GM18526 (cell line): Measurements from ENCODE around the gene L1CAM.

Source experiments
- POLR2A ChIP-seq: IDR thresholded peaks from 3 replicates; pipeline ENCODE4 v1.6.1; 2011; ENCODE audit not compliant: insufficient read length; ENCODE audit errors: extremely low read depth

The L1CAM gene

DNA sequence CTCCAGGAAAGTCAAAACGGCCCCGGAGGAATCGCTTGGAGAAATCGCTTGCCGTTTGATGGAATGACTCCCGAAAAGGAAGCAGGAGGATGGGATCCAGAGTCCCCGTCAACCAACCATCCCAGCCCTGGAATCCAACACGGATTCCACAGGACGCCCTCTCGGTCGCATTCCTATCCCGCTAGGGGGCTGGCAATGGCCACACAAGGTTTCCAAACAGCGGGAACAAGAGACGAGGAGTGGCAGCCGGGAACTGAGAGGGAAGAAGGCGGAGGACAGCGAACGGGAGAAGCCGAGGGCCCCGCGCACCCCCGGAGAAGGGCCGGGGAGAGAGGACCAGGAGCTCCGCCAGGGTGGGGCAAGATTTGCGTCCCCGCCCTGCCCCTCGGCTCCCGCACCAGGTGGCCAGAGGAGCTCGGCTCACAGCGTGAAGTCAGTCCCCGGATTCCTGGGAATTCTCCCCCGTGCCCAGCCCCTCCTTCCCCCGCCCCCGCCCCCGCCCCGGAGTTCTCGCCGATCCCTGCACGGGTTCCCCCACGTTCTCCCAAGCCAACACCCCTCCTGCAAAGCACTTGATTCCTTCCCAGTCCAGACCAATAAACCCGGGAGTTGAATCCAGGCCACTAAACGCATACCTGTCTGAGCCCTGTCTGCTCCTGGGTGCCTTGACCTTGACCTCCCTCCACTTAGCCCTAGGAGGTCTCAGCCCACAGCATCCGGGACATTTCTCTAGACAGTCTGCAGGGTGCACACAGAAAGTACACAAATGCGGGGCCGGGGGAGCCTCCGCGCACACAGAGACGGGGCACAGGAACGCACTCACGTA, 57.0 kb downstream of the L1CAM start:
- TF ChIP-seq POLR2A = no peak

DNA sequence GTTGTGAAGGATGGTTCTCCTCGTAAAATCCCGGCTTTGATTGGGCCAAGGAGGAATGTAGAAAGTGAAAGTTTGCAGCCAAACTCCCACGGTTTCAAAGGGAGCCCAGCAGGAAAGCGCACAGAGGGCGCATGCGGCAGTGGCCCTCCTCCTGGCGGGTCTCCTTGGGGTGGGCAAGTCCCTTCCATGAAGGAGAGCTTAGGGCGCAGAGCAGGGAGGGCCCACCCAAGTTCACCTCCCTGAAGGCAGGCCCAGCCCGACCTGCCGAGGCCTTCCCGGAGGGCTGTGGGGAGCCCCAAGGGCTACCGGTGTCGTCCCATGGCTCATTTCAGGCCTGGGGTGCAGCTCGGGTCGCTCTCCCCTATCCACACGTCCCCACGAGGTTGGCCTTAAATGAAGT, 57.7 kb downstream of the L1CAM start:
- no peak for TF ChIP-seq POLR2A

DNA sequence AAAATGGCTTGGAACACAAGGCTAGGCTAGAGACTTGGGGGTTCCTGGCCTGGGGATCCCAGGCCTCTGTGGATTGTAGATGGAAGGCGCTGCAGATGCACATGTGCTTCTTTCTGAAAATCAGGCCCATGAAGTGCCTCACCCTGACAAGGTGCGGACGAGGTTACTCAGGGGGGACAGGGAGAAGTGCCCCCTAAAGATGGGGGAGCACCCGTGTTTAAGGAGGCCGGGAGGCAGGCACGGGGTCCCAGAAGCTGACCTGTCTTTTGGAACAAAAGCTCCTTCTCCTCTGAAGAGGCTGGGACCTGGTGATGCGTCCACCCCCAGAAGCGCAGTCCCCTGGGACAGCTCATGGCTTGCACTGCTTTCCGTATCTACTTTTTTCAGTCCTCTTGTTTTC, 58.1 kb downstream of the L1CAM start:
- TF ChIP-seq POLR2A = no peak

DNA sequence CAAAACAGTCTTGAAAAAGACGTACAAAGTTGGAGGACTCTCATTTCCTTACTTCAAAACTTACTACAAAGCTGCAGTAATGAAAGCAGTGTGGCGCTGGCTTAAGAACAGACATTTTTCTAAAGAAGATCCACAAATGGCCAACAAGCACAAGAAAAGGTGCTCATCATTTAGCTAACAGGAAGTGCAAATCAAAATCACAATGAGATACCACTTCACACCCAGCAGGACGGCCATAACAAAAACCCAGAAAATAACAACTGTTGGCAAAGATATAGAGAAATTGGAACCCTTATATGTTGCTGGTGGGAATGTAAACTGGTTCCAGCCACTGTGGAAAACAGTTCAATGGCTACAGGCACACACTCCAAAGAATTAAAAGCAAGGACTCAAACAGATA, 59.0 kb downstream of the L1CAM start:
- TF ChIP-seq POLR2A = no peak

DNA sequence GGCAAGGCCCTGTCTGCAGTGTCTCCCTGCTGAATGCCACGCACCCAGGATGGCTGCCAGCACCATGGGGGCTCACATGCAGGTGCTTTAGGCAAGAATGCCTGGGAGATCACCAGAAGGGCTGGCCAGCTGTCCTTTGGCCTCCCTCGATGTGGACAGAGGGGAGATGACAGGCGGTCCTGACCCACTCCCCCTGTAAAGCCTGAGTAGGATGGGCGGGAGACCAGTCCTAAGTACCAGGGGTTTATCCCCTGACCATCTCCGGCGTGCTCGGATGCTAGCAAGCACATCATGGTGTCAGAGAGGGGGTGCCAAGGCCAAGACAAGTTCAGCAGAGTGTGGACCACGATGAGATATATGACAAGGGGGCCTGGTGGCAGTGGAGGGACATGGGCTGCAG, 60.9 kb downstream of the L1CAM start:
- TF ChIP-seq POLR2A = no peak

DNA sequence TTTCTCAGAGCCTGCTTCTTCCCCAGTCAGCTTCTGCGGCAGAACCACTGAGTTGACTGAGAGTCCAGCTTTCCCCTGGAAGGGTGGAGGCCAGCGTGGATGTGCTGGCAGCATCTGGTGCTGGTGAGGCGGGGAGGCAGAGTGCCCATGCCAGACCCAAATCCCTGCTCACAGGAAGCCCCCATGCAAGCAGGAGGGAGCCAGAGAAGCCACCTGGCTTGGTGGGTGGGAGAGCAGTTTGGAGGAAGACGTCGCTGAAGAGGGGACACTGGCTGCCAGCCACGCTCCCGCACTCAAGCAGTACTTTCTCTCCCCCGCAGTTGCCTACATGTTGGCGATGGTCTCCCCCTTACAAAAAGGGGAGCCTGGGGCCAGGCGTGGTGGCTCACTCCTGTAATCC, 61.6 kb downstream of the L1CAM start:
- TF ChIP-seq POLR2A = no peak

DNA sequence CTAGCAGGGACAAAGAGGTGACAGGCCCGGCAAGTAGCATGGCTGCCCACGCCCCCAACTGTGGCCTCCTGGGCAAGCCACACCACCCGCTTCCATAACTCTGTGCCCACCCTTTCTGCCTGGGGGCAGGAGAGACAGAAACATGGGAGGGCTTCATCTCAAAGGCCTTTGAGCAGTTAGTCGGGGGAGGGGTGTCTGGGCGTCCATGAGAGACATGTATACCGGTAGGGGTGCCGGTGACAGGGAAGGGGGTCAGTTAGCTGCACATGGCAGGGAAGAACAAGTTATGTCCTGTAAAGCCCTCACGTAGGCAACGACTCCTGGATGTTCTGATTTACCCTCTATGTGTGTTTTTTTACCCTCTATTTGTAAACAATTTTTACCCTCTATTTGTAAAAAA, 64.9 kb downstream of the L1CAM start:
- TF ChIP-seq POLR2A = no peak

DNA sequence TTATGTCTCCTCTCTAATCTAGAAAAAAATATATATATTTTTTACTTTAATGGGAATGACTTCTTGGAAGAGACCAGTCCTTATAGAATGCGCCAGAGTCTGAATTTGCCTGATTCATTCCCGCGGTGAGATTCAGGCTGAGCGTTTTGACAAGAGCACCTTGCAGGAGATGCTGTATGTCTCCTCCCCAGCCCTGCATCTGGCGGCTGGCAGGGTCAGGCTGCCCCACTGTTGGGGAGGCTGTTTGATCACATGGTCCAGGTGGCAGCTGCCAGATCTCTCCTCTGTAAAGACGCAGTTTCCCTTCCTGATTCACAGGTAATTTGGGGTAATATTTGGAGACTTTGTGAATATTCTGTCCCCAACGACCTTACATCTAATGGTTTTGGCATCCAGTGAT, 65.4 kb downstream of the L1CAM start:
- no peak for TF ChIP-seq POLR2A

DNA sequence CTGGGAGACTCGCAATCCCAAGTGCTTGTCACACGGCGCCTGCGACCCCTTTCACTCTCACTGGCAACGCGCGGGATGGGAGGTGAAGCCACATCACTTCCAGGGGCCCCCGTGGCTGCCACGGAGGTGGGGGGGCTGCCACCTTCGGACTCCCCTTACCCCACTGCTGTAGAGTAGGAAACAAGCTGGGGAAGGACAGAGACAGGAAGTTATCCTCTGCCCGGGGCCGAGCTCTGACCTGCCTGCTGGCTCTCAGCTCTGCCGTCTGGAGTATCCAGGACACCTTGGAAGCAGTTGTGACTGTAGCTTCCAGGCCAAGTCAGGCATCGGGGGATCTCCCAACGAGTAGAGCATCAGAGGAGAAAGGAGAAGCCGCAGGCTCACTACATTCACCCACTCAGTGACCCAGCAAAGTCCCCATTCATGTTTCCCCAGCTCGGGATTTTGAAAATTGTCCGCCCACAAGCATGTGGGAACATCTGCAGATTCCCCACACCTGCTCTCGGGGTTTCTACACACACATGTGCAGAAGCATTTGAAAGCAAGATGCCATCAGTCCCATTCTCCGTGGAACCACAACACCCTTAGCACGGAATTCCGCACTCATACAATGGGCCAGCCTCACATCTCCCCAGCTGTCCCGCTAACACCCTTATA, 66.5 kb downstream of the L1CAM start:
- TF ChIP-seq POLR2A = no peak

DNA sequence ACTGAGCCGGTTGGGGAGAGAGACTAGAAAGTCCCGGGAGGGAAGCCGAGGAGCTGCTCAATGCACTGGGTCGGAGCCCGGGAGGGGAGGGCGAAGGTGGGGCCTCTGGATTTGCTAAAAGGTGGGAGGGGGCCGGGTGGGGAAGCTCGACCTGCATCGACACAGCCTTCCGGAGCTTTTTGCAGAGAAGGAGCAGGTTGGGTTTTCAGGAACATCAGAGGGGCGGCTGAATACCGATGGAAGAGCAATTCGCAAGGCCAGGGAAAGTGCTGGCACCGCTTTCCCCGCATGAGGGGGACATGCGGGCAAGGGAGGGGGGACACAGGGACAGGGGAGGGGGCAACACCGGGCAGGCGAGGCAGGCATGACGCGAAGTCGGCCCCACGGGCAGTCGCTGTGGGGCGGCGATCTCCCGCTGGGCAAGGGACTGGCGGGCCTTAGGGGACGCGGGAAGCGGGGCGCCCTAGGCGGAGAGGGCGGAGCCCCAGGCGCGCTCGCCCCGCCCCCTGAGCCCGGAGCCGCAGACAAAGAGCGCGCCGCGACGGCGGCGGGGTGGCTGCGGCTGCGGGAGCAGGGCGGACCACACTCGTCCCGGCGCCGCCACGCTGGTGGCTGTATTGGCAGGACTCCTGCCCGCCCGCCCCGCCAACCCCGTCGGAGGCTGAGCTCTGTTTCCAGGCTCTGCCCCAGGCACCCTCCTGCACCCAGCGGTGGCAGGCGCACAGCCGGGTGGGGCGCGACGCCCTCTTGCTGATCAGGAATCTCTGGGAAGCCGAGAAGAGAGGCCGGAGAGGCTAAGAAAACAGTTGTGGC, 67.2 kb downstream of the L1CAM start:
- TF ChIP-seq POLR2A = no peak

DNA sequence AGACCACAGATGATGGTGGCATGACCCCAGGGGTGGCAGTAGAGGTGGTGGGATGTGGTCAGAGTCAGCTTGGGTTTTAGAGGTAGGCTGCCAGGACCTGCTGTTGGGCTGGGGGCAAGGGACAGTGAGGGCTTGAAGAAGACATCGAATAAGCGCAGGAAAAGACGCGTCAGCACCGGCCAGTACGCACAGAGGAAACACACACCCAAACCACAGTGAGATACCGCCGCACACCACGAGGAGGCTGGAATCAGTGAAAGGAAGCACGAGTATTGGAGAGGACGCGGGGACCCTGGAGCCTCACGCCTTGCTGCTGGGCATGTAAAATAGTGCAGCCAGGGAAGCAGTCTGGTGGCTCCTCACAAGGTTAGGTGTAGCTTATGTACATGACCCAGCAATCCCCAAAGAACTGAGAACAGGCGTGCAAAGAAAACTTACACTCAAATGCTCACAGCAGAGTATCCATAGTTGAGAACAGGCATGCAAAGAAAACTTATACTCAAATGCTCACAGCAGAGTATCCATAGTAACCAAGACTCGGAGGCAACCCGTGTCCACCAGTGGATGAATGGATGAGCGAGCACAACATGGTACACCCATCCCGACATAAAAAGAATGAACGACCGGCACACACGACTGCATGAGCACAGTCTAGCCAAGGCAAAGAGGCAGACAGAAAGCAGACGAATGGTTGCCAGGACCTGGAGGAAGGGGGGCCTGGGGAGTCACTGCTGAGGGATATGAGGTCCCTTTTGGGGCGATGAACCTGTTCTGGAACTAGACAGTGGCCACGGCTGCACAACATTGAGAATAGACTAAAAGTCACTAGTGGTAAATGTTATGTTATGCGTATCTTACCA, 68.9 kb downstream of the L1CAM start:
- TF ChIP-seq POLR2A = no peak

DNA sequence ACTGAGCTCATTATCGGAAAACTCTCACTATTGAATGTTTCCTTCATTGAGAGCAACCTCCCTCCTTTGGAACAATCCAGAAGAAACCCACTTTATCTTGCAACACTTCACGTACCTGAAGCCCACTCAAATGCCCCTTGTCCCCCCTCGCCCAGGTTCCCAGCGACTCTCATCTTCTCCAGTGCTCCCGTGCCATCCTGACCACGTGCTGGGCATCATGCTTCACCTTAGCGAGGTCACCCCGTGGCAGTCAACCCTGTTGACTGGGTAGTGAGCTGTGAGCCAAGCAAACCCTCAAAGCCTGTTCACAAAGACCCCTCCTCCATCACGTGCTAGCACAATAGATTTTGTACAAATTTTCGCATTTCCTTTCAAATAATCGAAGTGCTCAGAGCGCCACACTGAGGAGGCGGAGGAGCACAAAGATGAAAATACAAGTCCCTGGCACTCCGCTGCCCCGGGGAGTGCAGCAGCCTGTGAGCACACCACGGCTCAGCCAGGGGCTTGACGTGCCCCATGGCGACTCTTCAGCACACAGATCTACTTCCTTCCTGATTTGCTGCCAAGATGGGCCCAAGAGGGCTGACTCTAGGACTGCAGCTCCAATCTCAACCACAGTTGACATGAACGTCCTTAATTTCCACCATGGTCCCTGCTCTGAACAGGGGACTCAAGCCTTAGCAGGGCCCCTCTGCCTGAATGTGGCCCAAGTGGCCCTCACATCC, 71.2 kb downstream of the L1CAM start:
- no peak for TF ChIP-seq POLR2A

DNA sequence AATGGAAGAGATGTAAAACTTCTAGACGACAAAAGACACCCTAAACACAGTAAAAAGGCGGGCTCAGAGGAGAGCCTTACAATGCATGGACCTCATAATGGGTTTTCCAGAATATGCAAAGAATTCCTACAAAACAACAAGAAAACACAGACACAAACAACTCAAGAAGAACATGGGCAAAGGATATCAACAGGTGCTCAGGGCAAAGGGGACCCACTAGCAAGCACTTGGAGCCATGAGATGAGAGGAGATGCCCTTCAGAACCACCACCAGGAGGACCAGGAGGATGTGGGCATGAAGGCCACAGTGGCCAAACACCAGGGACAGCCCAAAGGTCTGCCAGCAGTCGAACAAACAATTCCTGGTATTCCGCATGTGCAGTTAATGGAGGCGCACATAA, 72.8 kb downstream of the L1CAM start:
- TF ChIP-seq POLR2A = no peak

DNA sequence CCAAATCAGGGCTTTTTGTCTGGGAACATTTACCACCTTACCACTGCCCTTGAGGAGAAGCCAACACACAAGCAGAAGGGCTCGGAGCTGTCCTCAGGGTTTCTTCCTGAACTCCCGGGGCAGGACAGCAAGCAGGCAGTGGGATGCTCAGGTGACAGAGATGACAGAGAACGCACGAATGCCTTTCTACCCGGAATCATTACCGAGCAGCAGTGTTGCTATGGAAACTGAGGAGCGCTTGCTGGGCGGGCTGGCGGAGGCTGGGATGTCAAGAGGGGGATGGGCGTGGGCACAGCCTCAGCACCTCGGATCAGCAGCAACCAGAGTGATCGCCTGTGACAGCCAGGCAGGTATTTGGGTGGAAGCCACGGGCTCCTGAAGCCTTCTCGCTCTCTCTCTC, 73.8 kb downstream of the L1CAM start:
- TF ChIP-seq POLR2A = no peak
